DMS 273 treated with DMSO at 0.1 percent for 48 hours (cell line): Measurements from ENCODE around the gene C2orf92.

ENCODE experiments used
- DNase-seq: peaks from one replicate; lab custom pipeline; 2025; lab: John Stamatoyannopoulos, UW

The C2orf92 gene

GRCh38 chr2:97730245-97730644 is 60.7 kb downstream of the C2orf92 start:
- DNase-seq = no peak

GRCh38 chr2:97731274-97732020 is 61.9 kb downstream of the C2orf92 start:
- no peak for DNase-seq

- DNase-seq = no peak
These were observed 63.2 kb downstream of the C2orf92 start for GRCh38 chr2:97732436-97733340.

- DNase-seq = no peak
These were observed 64.0 kb downstream of the C2orf92 start for GRCh38 chr2:97733341-97734035.

- DNase-seq = no peak
These were observed 64.8 kb downstream of the C2orf92 start for GRCh38 chr2:97734061-97735051.

GRCh38 chr2:97735161-97735561 is 65.6 kb downstream of the C2orf92 start:
- no peak for DNase-seq

- DNase-seq = no peak
These were observed 66.7 kb downstream of the C2orf92 start for GRCh38 chr2:97736185-97736584.

- no peak for DNase-seq
These were observed 67.3 kb downstream of the C2orf92 start for GRCh38 chr2:97736608-97737330.

GRCh38 chr2:97737421-97738178 is 68.1 kb downstream of the C2orf92 start:
- DNase-seq = no peak

- DNase-seq = no peak
These were observed 68.9 kb downstream of the C2orf92 start for GRCh38 chr2:97738179-97739019.

GRCh38 chr2:97739020-97739892 is 69.7 kb downstream of the C2orf92 start:
- DNase-seq = no peak

GRCh38 chr2:97739893-97740245 is 70.4 kb downstream of the C2orf92 start:
- no peak for DNase-seq

- DNase-seq = no peak
These were observed 71.2 kb downstream of the C2orf92 start for GRCh38 chr2:97740590-97741182.

- DNase-seq = no peak
These were observed 71.7 kb downstream of the C2orf92 start for GRCh38 chr2:97741251-97741650.

- DNase-seq = no peak
These were observed 72.2 kb downstream of the C2orf92 start for GRCh38 chr2:97741686-97742085.

- DNase-seq = no peak
These were observed 72.9 kb downstream of the C2orf92 start for GRCh38 chr2:97742381-97742847.

- no peak for DNase-seq
These were observed 74.4 kb downstream of the C2orf92 start for GRCh38 chr2:97743913-97744312.
